GM18909 (cell line): ENCODE results near the gene XRCC1.
"Not testable (repeated sequence)": the region's sequence is repeated elsewhere in the genome, so short reads cannot be mapped to it uniquely, and the experiment has no call there.

Experiments used
- ATAC-seq: cut with Tn5 transposase; IDR thresholded peaks from one replicate; pipeline ENCODE4 v1.9.1; 2021; ENCODE audit warnings: mild to moderate bottlenecking; ENCODE audit not compliant: unreplicated experiment, poor library complexity

The XRCC1 gene

GRCh38 chr19:43600326-43600725 is 25.0 kb upstream of the XRCC1 start:
- not testable (repeated sequence) for ATAC-seq

DNA sequence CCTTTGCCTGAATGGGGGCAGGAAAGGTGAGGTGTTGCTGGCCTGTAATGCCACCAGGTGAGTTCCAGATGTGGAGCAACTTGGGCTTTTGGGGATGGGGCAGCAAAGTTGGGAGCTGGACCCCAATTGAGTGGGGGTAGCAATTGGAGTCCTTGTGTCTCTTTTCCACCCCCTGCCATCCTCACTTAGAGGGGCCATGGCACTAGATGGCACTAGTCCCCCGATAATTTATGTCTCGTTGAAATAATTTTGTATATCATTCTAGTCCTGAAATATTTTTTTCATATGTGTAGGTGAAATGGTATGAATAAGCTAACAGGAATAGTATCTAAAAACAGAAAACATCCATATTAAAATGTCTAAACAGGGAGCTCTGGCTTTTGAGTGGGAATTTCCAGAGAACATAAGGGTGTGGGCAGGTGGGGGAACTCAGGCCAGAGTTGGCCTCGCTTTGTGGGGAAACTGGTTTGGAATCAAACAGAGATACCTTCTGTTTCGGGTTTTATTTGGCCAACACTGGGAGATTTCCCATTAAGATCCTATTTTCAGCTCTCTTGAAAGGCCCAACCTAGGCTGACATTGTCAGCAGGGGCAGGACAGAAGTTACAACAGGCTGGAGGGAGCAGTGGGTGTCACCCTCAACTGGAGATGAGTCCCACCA is 24.4 kb upstream of the XRCC1 start:
- no peak for ATAC-seq

DNA sequence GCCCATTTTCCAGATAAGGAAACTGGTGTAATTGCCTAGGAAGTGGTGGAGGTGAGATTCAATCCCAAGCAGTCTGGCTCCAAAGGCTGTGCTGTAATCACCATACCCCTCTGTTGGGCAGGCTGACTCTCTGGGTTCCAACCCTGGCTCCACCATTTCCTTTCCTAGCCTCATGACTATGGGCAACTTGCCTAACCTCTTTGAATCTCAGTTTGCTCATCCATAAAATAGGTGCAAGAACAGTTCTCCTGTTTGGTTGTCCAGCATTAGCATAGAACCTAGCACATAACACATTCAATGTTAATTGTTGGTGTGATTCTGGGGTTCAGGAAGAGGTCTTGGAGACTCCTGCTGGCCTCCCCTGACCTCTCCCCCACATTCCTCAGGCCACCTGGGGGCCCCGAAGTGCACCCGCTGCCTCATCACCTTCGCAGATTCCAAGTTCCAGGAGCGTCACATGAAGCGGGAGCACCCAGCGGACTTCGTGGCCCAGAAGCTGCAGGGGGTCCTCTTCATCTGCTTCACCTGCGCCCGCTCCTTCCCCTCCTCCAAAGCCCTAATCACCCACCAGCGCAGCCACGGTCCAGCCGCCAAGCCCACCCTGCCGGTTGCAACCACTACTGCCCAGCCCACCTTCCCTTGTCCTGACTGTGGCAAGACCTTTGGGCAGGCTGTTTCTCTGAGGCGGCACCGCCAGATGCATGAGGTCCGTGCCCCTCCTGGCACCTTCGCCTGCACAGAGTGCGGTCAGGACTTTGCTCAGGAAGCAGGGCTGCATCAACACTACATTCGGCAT is 23.3 kb upstream of the XRCC1 start:
- ATAC-seq: no peak

GRCh38 chr19:43597876-43598275 is 22.5 kb upstream of the XRCC1 start:
- no peak for ATAC-seq

DNA sequence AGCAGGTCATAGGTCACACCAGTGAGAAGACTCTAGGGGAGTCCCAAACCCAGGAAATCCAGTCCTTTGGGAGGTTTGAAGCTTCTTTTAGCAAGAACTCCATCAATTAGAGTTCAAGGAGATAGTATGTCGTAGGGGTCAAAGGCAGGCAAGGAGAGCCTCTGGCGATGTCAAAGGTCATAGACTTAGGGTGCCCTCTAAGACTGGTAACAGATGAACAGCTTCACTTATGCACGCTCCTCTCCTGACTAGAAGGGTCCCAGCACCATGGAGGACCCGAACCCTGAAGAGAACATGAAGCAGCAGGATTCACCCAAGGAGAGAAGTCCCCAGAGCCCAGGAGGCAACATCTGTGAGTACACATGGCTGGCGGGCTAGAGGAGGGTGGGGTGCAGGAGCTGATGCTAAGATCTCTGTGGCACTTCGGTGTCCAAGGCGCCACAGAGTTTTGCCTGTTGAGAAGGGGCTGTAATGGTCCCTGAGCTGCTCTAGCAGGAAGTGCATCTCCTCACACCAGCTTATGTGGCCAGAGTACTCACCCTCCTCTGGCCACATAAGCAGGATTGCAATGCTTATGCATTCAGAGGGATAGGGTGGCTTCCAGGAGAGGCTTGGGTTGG is 21.6 kb upstream of the XRCC1 start:
- no peak for ATAC-seq

- ATAC-seq: peak; percentile 84
These were observed 20.9 kb upstream of the XRCC1 start, which contains the start of the genes IRGQ and ZNF576 for GRCh38 chr19:43595999-43596841. Gene IRGQ, minus strand, starts transcription at chr19:43596134. Its CDS starts 796 bp downstream, at chr19:43595338. Gene ZNF576, plus strand, starts transcription at chr19:43596595. Its CDS starts 514 bp downstream, at chr19:43597109.

- ATAC-seq: peak; percentile 7
These were observed 20.3 kb upstream of the XRCC1 start for GRCh38 chr19:43595605-43595998.

- ATAC-seq: peak; percentile 24
These were observed 19.6 kb upstream of the XRCC1 start for GRCh38 chr19:43594710-43595604.

GRCh38 chr19:43594081-43594697 is 18.9 kb upstream of the XRCC1 start:
- no peak for ATAC-seq

GRCh38 chr19:43592800-43593350 is 17.5 kb upstream of the XRCC1 start:
- ATAC-seq: no peak

GRCh38 chr19:43591904-43592772 is 16.8 kb upstream of the XRCC1 start:
- no peak for ATAC-seq

GRCh38 chr19:43589678-43590077 is 14.4 kb upstream of the XRCC1 start:
- no peak for ATAC-seq

DNA sequence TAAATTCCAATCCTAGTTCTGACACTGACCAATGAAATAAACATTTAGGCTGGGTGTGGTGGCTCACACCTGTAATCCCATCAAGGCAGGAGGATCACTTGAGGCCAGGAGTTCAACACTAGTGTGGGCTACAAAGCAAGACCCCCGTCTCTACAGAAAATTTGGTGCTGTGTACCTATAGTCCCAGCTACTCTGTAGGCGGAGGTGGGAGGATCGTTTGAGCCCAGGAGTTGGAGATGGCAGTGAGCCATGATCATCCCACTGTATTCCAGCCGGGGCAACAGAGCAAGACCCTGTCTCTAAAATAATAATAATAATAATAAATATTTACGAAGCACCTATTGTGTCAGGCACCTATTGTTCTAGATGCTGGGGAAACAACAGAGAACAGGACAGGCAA is 13.9 kb upstream of the XRCC1 start:
- ATAC-seq: no peak

GRCh38 chr19:43587029-43587428 is 11.7 kb upstream of the XRCC1 start:
- ATAC-seq: not testable (repeated sequence)

DNA sequence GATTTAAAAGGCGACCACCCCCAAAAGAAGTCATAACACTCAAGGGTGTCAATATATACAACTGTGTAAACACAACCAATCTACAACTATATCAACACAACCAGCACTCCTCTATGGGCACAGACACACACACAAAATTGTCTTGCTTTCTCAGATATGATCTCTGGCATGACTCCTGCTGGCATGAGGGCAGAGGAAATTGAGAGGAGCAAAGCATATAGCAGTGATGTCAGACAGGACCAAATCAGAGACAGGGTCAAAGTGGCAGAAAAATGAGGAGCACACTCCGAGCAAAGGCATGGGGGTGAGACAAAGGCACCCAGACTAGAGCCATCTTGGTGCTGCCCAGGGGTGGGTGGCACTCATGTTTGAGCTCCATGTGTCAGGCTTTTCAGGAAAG is 11.0 kb upstream of the XRCC1 start:
- ATAC-seq: no peak

DNA sequence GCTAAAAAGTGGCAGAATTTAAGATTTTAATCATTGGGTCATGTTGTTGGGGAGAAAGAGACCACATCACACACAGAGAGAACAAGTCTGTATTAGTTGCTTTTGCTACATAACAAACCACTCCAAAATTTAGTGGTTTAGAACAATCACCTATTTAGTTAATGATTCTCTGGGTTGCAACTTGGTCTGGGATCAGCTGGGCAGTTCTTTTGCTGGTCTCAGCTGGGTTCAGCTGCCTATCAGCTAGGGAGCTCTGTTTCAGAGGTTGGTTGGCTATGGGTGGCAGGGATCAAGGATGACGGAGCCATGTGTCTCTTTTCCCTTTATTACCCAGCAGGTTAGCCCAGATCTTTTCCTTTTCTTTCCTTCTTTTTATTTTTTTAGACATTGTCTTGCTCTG is 9.2 kb upstream of the XRCC1 start:
- ATAC-seq: peak; percentile 64

GRCh38 chr19:43582495-43582894 is 7.2 kb upstream of the XRCC1 start:
- no peak for ATAC-seq

DNA sequence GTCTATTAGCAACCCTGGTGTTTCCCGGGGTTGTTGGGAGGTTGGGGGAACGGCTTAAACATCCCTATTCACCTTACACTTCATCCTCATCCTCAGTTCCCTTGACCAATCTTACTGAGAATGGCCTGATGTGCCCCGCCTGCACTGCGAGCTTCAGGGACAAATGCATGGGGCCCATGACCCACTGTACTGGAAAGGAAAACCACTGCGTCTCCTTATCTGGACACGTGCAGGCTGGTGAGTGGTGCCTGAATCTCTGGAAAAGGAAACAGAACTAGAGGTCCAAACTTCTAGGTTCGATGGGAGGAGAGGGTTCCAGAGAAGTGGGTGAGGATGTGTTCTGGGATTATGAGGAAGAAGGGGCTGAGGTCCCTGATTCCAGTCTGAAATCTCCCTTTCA is 6.1 kb upstream of the XRCC1 start:
- ATAC-seq: no peak
